ENCODE results near the gene SLC22A17. TPM values are rescaled to one million over a fixed set of nuclear protein-coding genes. Genes with fewer than 3 reads are reported as not detected.
A peak's percentile ranks its signal among the peaks of the same experiment; 100 is the strongest.

Gene SLC22A17
- total RNA-seq, 4 donors from 2014 or later, result 22.7 to 36.4 (median 30.4) TPM

DNA sequence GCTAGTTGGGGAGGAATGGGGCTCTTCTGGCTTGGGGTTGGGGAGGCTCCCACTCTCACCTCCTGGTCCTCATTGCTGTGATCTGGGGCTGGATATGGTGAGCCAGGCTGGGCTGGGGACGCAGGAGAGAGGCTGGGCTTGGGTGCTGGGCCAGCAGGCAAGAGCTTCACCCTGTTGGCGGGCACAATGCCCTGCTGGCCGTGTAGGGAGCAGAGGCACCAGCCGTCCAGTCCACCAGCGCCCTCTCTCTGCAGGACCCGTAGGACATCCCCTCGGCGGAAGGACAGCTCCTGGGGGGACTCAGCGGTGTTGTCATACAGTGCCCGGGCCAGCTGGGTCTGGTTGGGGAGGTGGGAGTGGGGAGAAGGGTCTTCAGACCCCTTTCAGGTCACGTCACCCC is 7.8 kb upstream of the SLC22A17 start:
- H3K9me3 ChIP-seq, result no peaks in the 10 kb centered on the region
- H3K4me1 ChIP-seq, result peaks cover 0 to 71% (median 14%) of the 10 kb centered on the region in 3 donors
- peaks cover 0 to 45% of the 10 kb centered on the region in 2 donors for H3K36me3 ChIP-seq
- peaks cover 5% of the 10 kb centered on the region for H3K27me3 ChIP-seq
- no peak overlapping the region for H3K4me3 ChIP-seq
- WGBS, 2 donors (ENCODE audit: low coverage in 1 of 2), result 65% methylated on average over 6 of the region's 11 CpGs; no CpG with 5 or more reads in 1 of the 2 donors
- no peak for ATAC-seq
- TF ChIP-seq POLR2AphosphoS5 (IDR thresholded peaks at IDR 0.05) (no peak), EP300 (IDR thresholded peaks at IDR 0.05) (no peak), POLR2A (IDR thresholded peaks at IDR 0.05) (no peak)
- TF ChIP-seq, protein P1, sequence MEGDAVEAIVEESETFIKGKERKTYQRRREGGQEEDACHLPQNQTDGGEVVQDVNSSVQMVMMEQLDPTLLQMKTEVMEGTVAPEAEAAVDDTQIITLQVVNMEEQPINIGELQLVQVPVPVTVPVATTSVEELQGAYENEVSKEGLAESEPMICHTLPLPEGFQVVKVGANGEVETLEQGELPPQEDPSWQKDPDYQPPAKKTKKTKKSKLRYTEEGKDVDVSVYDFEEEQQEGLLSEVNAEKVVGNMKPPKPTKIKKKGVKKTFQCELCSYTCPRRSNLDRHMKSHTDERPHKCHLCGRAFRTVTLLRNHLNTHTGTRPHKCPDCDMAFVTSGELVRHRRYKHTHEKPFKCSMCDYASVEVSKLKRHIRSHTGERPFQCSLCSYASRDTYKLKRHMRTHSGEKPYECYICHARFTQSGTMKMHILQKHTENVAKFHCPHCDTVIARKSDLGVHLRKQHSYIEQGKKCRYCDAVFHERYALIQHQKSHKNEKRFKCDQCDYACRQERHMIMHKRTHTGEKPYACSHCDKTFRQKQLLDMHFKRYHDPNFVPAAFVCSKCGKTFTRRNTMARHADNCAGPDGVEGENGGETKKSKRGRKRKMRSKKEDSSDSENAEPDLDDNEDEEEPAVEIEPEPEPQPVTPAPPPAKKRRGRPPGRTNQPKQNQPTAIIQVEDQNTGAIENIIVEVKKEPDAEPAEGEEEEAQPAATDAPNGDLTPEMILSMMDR (IDR thresholded peaks at IDR 0.05), result no peak
- peak overlapping the region in 3 of 4 donors; percentile 60 to 63 (median 63) for H3K27ac ChIP-seq

DNA sequence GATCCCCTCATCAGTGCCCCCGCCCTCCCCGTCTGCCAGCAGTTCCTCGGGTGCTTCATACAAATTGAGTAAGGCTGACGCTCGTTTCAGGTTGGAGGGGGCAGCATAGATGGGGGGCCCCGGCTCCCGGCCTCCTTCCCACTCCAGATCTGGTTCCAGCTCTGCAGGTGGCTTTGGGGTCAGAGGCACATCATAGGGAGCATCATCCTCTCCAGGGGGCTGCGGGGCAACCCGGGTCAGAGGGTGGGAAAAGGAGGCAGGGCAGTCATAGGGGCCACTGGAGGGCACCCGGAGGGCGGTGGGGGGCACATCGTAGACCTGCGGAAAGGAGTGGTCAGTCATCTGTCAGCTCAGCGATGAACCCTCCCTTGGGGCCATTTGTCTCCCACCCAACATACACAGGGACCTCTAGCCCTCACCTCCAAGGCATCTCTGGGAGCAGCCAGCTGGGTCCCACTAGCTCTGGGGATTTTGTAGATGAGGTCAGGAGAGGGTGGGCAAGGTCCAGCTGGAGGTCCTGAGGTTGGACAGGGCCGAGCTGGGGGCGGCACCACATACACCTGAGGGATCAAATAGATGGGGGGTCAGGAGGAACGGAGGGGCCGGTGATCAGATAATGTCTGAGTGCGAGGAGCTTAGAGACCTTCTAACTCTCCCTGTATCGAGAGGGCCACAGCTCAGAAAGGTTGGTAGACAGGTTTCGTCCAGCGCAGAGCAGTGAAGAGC is 7.2 kb upstream of the SLC22A17 start:
- ATAC-seq, result no peak
- Histone ChIP-seq H3K36me3 (peaks cover 0 to 45% of the 10 kb centered on the region in 2 donors), H3K4me3 (no peak overlapping the region), H3K27ac (peak overlapping the region in 3 of 4 donors; percentile 60 to 63 (median 63)), H3K9me3 (no peaks in the 10 kb centered on the region), H3K4me1 (peaks cover 0 to 66% (median 11%) of the 10 kb centered on the region in 3 donors), H3K27me3 (no peaks in the 10 kb centered on the region)
- no peak for TF ChIP-seq EP300 (IDR thresholded peaks at IDR 0.05)
- TF ChIP-seq POLR2A (IDR thresholded peaks at IDR 0.05), result no peak
- TF ChIP-seq, protein P1 (IDR thresholded peaks at IDR 0.05), result no peak
- no peak for TF ChIP-seq POLR2AphosphoS5 (IDR thresholded peaks at IDR 0.05)
- 78% methylated on average over 6 of the region's 22 CpGs; no CpG with 5 or more reads in 1 of the 2 donors for WGBS, 2 donors (ENCODE audit: low coverage in 1 of 2)

DNA sequence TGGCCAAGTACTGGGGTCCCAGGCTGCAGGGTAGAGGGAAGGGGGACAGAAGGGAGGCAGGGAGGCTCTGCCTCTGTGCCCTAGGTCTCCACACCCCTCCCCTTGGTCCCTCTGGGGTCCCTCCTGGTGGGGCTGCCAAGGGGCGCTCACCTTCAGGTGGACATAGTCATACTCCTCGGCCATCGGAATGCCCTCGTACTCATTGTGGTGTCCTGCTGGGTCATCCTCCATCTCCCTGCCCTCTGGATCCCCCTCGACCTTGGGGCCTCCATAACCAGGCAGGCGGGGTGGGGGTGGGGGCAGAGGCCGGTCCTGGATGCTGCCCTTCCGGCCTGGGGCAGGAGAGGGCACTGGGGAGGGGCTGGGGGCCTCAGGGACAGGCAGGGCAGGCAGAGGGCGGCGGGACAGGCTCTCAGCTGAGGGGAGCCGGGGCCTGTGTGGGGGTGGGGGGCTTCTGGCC is 6.5 kb upstream of the SLC22A17 start:
- no peak overlapping the region for H3K4me3 ChIP-seq
- H3K27me3 ChIP-seq, result no peaks in the 10 kb centered on the region
- TF ChIP-seq, protein P1 (IDR thresholded peaks at IDR 0.05), result no peak
- no peak for TF ChIP-seq POLR2AphosphoS5 (IDR thresholded peaks at IDR 0.05)
- no peak for TF ChIP-seq POLR2A (IDR thresholded peaks at IDR 0.05)
- no peak for TF ChIP-seq EP300 (IDR thresholded peaks at IDR 0.05)
- no peak for ATAC-seq
- no peaks in the 10 kb centered on the region for H3K9me3 ChIP-seq
- H3K36me3 ChIP-seq, result peaks cover 0 to 45% of the 10 kb centered on the region in 2 donors
- H3K27ac ChIP-seq, result peak overlapping the region in 3 of 4 donors; percentile 33 to 63 (median 63)
- WGBS, 2 donors (ENCODE audit: low coverage in 1 of 2), result no CpG with 5 or more reads among the region's 11 CpGs
- peaks cover 0 to 59% (median 11%) of the 10 kb centered on the region in 3 donors for H3K4me1 ChIP-seq

DNA sequence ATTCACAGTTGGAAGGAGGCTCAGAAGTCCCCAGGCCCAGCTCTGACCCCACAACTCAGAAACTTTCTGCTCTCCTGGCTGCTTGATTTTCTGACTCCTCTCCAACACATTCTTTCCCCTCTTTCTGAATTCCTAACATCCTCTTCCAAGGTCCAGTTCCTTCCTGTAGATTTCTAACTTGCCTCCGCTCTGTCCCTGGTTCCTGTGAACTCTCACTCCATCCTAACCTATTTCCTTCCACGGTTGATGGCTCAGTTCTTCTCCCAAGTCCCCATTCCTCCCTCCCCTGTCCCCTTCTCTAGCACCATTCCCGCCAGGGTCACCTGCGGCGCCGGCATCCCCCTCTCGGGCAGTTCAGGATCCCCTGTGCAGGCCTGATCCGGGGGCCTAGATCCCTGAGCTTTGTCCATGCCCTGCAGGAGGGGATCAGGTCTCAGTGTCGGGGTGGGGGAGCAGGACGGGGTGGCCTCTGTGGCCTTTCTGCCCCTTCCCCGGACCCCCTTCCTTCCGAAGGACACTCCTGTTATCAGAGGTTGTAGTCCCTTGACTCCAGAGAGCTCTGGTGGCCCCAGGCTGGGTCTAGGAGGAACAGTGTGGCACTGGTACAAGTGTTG is 6.0 kb upstream of the SLC22A17 start:
- no peaks in the 10 kb centered on the region for H3K9me3 ChIP-seq
- ATAC-seq, result no peak
- 40 to 50% methylated on average over 1 to 3 of the region's 12 CpGs for WGBS, 2 donors (ENCODE audit: low coverage in 1 of 2)
- H3K4me3 ChIP-seq, result no peak overlapping the region
- peaks cover 0 to 54% (median 6%) of the 10 kb centered on the region in 3 donors for H3K4me1 ChIP-seq
- peaks cover 0 to 45% of the 10 kb centered on the region in 2 donors for H3K36me3 ChIP-seq
- TF ChIP-seq, protein P1 (IDR thresholded peaks at IDR 0.05), result no peak
- TF ChIP-seq EP300 (IDR thresholded peaks at IDR 0.05) (no peak), POLR2A (IDR thresholded peaks at IDR 0.05) (no peak)
- H3K27me3 ChIP-seq, result no peaks in the 10 kb centered on the region
- H3K27ac ChIP-seq, result peak overlapping the region in 3 of 4 donors; percentile 33 to 63 (median 63)

Measured in gastroesophageal sphincter (tissue), 4 donors.